A549 (cell line): ENCODE data around the gene B3GNT7. TPM values are rescaled to one million over a fixed set of nuclear protein-coding genes. Genes with fewer than 3 reads are reported as not detected.

Source experiments
- ATAC-seq, 2 experiments: fragments of 200-7000 bp in 1 of 2; fragments of >200 bp in 1 of 2; cut with Nextera tagmentation in 1 of 2; cut with Tn5 transposase in 1 of 2; 3 replicates each; pipeline versions ENCODE4 v1.8.0 to v1.9.1; 2018 to 2020; ENCODE audit warnings: mild to moderate bottlenecking in 1 of 2, moderate library complexity in 1 of 2
- CTCF ChIA-PET: fragments of 300-600 bp; sonication (Branson Sonifier 250); formaldehyde crosslinking; extraction: SDS; loops from one replicate; lab custom pipeline; 2021; ENCODE audit warnings: antibody characterized with exemption, inconsistent platforms; lab: Yijun Ruan, JAX
- POLR2A ChIA-PET: fragments of 350-600 bp; formaldehyde crosslinking; extraction: SDS; loops from one replicate; lab custom pipeline; 2021; ENCODE audit warnings: antibody characterized with exemption, inconsistent platforms; lab: Yijun Ruan, JAX
- DNase-seq, 2 experiments: peaks; one replicate each; pipeline versions ENCODE4 v3.0.0 to v3.0.0-alpha.2; 2011 to 2016; ENCODE audit warnings: low read depth in 1 of 2, low spot score in 1 of 2
- FAIRE-seq: peaks from 2 replicates; lab custom pipeline; 2011; peaks lifted over from hg19 to GRCh38; lab: Jason Lieb, UNC
- H3K27ac ChIP-seq, 2 experiments: fragments of >200 bp; sonication (Bioruptor Twin); formaldehyde crosslinking; 3 replicates each; pipeline ENCODE4 v1.5.1; 2016 to 2017
- H3K4me1 ChIP-seq: fragments of >200 bp; sonication (Bioruptor Twin); formaldehyde crosslinking; 3 replicates; pipeline ENCODE4 v1.6.1; 2016
- H3K4me2 ChIP-seq: fragments of >200 bp; sonication (Bioruptor Twin); formaldehyde crosslinking; 3 replicates; pipeline ENCODE4 v1.6.1; 2016
- H3K4me3 ChIP-seq: fragments of >200 bp; sonication (Bioruptor Twin); formaldehyde crosslinking; 3 replicates; pipeline ENCODE4 v1.5.1; 2016
- H3K9me3 ChIP-seq: fragments of >200 bp; sonication (Bioruptor Twin); formaldehyde crosslinking; 3 replicates; pipeline ENCODE4 v1.6.1; 2016
- CBX2 ChIP-seq: fragments of 200-600 bp; sonication (generic); IDR thresholded peaks from 2 replicates; pipeline ENCODE4 v1.6.1; 2016; ENCODE audit warnings: low read depth, mild to moderate bottlenecking, borderline replicate concordance
- CHD2 ChIP-seq: fragments of 150-350 bp; IDR thresholded peaks from 2 replicates; pipeline ENCODE4 v1.6.1; 2014; ENCODE audit warnings: low read length; ENCODE audit not compliant: partially characterized antibody
- CHD4 ChIP-seq: fragments of 200-600 bp; sonication (generic); IDR thresholded peaks from 2 replicates; pipeline ENCODE4 v1.6.1; 2016; ENCODE audit warnings: antibody characterized with exemption, mild to moderate bottlenecking, borderline replicate concordance
- EHF ChIP-seq: fragments of 250-450 bp; sonication (Bioruptor Pico); IDR thresholded peaks from 2 replicates; pipeline ENCODE4 v1.5.0; 2020; ENCODE audit warnings: mild to moderate bottlenecking
- EHMT2 ChIP-seq: fragments of 200-600 bp; sonication (generic); IDR thresholded peaks from 2 replicates; pipeline ENCODE4 v1.6.1; 2016; ENCODE audit warnings: antibody characterized with exemption, low read depth, mild to moderate bottlenecking, moderate library complexity
- ESRRA ChIP-seq: fragments of 150-350 bp; IDR thresholded peaks from 2 replicates; pipeline ENCODE4 v1.6.1; 2014; ENCODE audit warnings: mild to moderate bottlenecking, low read length, borderline replicate concordance
- FOSB ChIP-seq: fragments of 250-450 bp; sonication (Bioruptor Pico); IDR thresholded peaks from 2 replicates; pipeline ENCODE4 v1.5.0; 2020; ENCODE audit warnings: mild to moderate bottlenecking, moderate library complexity
- FOXS1 ChIP-seq: fragments of 250-450 bp; sonication (Bioruptor Pico); IDR thresholded peaks from 2 replicates; pipeline ENCODE4 v1.5.0; 2020; ENCODE audit warnings: mild to moderate bottlenecking, moderate library complexity
- HDAC2 ChIP-seq: fragments of 200-600 bp; sonication (generic); IDR thresholded peaks from 2 replicates; pipeline ENCODE4 v1.6.1; 2016
- HOXB5 ChIP-seq: fragments of 250-450 bp; sonication (Bioruptor Pico); IDR thresholded peaks from 2 replicates; pipeline ENCODE4 v1.5.0; 2020; ENCODE audit warnings: mild to moderate bottlenecking, moderate library complexity
- JUNB ChIP-seq: fragments of >200 bp; sonication (Bioruptor Twin); formaldehyde crosslinking; IDR thresholded peaks from 2 replicates; pipeline ENCODE4 v1.6.1; 2016
- POLR2A ChIP-seq: IDR thresholded peaks from 2 replicates; pipeline ENCODE4 v1.6.1; 2012; ENCODE audit warnings: mild to moderate bottlenecking, low read length
- RCOR1 ChIP-seq: fragments of 150-350 bp; IDR thresholded peaks from 2 replicates; pipeline ENCODE4 v1.6.1; 2014; ENCODE audit warnings: antibody characterized with exemption, low read length, low read depth
- RFX5 ChIP-seq: fragments of 450-650 bp; IDR thresholded peaks from 2 replicates; pipeline ENCODE4 v1.7.1; 2014; ENCODE audit warnings: antibody characterized with exemption, mild to moderate bottlenecking, moderate library complexity
- SREBF2 ChIP-seq: fragments of 450-650 bp; IDR thresholded peaks from 2 replicates; pipeline ENCODE4 v1.6.1; 2014; ENCODE audit warnings: mild to moderate bottlenecking, moderate library complexity
- TP53 ChIP-seq: fragments of 250-450 bp; sonication (Bioruptor Pico); IDR thresholded peaks from 2 replicates; pipeline ENCODE4 v1.5.0; 2021; ENCODE audit warnings: mild to moderate bottlenecking, moderate library complexity
- ZNF302 ChIP-seq: fragments of 250-450 bp; sonication (Bioruptor Pico); IDR thresholded peaks from 2 replicates; pipeline ENCODE4 v1.9.0; 2021; ENCODE audit warnings: inconsistent platforms, mild to moderate bottlenecking, moderate library complexity
- ZSCAN20 ChIP-seq: fragments of 250-450 bp; sonication (Bioruptor Pico); IDR thresholded peaks from 2 replicates; pipeline ENCODE4 v1.8.0; 2022; ENCODE audit warnings: mild to moderate bottlenecking, moderate library complexity
- WGBS: methylation state at CpG from one replicate; pipeline ENCODE4 v1.1.6; 2017; ENCODE audit errors: missing lambda C conversion rate; 5-methylcytosine and 5-hydroxymethylcytosine counted together
- polyA plus RNA-seq, 4 experiments: library from polyadenylated mRNA; depleted of rRNA in 3 of 4; stranded (reverse); fragments of >200 nt; fragmentation: RNase III in 1 of 4; extraction: RNeasy Plus Mini Kit Qiagen cat#74134 plus additional on column Dnase treatment in 1 of 4; gene quantifications; 2 replicates in 3 of 4; 3 replicates in 1 of 4; pipeline ENCODE4 v1.2.3, GENCODE V29; 2011 to 2017
- TF ChIP-seq, protein P1 (sequence below): fragments of 450-650 bp; IDR thresholded peaks from 2 replicates; pipeline ENCODE4 v1.6.1; 2014; ENCODE audit warnings: antibody characterized with exemption

Gene B3GNT7
- polyA plus RNA-seq, 2 of the 4 experiments (the other 2 are of a cell fraction), result 0.48 to 0.96 TPM

DNA sequence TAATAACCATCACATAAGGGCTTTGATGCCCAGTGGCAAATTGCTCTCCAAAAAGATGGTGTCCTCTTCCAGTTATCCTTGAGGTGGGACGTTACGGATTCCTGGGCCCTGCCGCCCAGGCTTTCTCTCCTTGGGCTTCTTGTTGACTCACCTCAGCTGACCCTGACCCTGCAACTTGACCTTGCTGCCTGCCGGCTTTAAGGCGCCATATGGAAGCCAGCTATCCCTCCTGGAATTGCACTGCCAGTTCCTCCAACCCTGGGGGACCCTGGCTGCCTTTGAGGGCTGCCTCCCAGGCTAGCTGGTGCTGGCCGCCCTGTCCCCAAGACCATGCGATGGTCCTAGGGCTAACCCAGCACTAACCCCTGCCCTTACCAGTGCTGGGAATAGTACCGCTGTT lies 28.3 kb upstream of the B3GNT7 start:
- TF ChIP-seq CBX2, result no peak
- no peak for TF ChIP-seq ZSCAN20
- no peak for TF ChIP-seq RFX5
- TF ChIP-seq ZNF302 (CRISPR knock-in tag), result no peak
- TF ChIP-seq HDAC2, result no peak
- no peak for TF ChIP-seq TP53 (CRISPR knock-in tag)
- TF ChIP-seq, protein P1, sequence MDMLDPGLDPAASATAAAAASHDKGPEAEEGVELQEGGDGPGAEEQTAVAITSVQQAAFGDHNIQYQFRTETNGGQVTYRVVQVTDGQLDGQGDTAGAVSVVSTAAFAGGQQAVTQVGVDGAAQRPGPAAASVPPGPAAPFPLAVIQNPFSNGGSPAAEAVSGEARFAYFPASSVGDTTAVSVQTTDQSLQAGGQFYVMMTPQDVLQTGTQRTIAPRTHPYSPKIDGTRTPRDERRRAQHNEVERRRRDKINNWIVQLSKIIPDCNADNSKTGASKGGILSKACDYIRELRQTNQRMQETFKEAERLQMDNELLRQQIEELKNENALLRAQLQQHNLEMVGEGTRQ, result no peak
- no peak for TF ChIP-seq EHMT2
- TF ChIP-seq FOXS1 (CRISPR knock-in tag), result no peak
- no peak for TF ChIP-seq SREBF2
- no peak for TF ChIP-seq ESRRA
- TF ChIP-seq POLR2A, result no peak
- CTCF ChIA-PET, result no interaction called here
- H3K4me2 ChIP-seq, result no peak overlapping the region
- no peak for FAIRE-seq
- POLR2A ChIA-PET, result no interaction called here
- peaks cover 23% of the 10 kb centered on the region for H3K4me1 ChIP-seq
- H3K4me3 ChIP-seq, result no peak overlapping the region
- H3K27ac ChIP-seq, result 0 out of 6 replicates have a peak overlapping the region, but pooled peaks of 1 of the 2 experiments have one; percentile 3
- 89% methylated on average over 8 of the region's 8 CpGs for WGBS
- no peaks in the 10 kb centered on the region for H3K9me3 ChIP-seq
- DNase-seq, result no peak
- ATAC-seq, result no peak

DNA sequence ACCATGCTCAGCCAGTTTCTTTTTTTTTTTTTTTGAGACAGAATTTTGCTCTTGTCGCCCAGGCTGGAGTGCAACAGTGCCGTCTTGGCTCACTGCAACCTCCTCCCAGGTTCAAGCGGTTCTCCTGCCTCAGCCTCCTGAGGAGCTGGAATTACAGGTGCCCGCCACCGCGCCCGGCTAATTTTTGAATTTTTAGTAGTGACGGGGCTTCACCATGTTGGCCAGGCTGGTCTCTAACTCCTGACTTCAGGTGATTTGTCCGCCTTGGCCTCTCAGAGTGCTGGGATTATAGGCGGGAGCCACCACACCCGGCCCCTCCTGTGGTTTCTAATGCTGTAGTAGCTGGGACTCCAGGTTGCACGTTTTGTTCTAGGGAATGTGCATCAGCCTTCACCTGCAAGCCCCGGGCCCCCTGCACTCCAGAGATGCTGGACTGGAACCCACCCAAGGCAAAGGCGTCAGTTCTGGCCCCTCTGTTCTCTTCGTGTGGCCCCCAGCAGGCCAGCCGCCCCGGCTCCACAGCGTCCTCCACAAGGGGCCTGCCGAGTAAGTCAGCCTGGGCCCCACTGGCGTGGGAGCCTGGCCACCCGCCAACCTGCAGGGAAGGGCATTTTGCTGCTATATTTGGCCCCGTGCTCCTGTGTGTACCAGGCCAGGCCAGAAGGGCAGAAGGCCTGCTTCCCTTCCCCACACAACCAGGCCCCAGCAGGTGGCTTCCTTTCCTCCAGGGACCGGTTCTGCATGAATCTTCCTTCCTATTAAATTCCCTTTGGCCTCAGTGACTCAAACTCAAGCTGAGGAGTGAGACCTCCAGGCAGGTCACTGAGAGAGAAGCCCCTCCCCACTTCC lies 25.7 kb upstream of the B3GNT7 start:
- 85% methylated on average over 23 of the region's 23 CpGs for WGBS
- H3K4me3 ChIP-seq, result no peak overlapping the region
- H3K27ac ChIP-seq, result peak overlapping the region in 1 of 2 experiments; percentile 8; a peak in 3 of 6 replicates
- ATAC-seq, result no peak
- H3K4me1 ChIP-seq, result peaks cover 32% of the 10 kb centered on the region
- no peaks in the 10 kb centered on the region for H3K9me3 ChIP-seq
- FAIRE-seq, result no peak
- POLR2A ChIA-PET, result no interaction called here
- H3K4me2 ChIP-seq, result no peak overlapping the region
- no peak for DNase-seq
- TF ChIP-seq ZNF302 (CRISPR knock-in tag) (no peak), HOXB5 (CRISPR knock-in tag) (no peak), FOSB (CRISPR knock-in tag) (no peak), RCOR1 (no peak), CBX2 (no peak)
- CTCF ChIA-PET, result interaction anchor here (0.6 to 1.3 kb wide), 2 partner anchors 9 to 47 kb away, joined by 3 read pairs; no protein-coding TSS in a partner anchor

DNA sequence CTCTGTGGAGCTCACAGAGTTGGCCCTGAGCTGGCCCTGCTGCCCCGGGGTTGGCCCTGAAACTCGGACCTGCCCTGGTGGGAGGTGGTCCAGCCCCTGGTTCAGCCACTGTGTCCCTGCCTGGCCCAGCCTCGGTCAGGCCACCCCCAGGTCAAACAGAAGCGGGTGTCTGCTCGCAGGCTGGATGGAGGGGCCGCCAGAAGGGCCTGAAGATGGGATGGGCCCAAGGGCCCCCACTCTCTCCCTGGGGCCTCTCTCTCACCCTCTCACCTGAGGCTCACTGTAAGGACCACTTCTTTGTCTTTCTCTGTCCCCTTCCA lies 25.1 kb upstream of the B3GNT7 start:
- Histone ChIP-seq H3K27ac (peak overlapping the region in 1 of 2 experiments; percentile 8; a peak in 3 of 6 replicates), H3K4me3 (no peak overlapping the region), H3K4me2 (no peak overlapping the region), H3K4me1 (peaks cover 27% of the 10 kb centered on the region), H3K9me3 (no peaks in the 10 kb centered on the region)
- no peak for ATAC-seq
- ChIA-PET POLR2A (no interaction called here), CTCF (interaction anchor here (0.6 kb wide), 1 partner anchor 10 kb away, joined by 3 read pairs; no protein-coding TSS in a partner anchor)
- TF ChIP-seq, protein P1, result no peak
- TF ChIP-seq EHF (CRISPR knock-in tag), result no peak
- TF ChIP-seq CBX2, result no peak
- no peak for TF ChIP-seq JUNB
- no peak for TF ChIP-seq HDAC2
- no peak for TF ChIP-seq CHD2
- TF ChIP-seq CHD4, result no peak
- no peak for DNase-seq
- no peak for FAIRE-seq
- WGBS, result 92% methylated on average over 6 of the region's 6 CpGs
